ENCODE data around the gene DCST2. TPM values are rescaled to one million over a fixed set of nuclear protein-coding genes. Genes with fewer than 3 reads are reported as not detected.
A peak's percentile ranks its signal among the peaks of the same experiment; 100 is the strongest.

DCST2 gene
- total RNA-seq, 1 donor from 2014 or later: 2.8 TPM

DNA sequence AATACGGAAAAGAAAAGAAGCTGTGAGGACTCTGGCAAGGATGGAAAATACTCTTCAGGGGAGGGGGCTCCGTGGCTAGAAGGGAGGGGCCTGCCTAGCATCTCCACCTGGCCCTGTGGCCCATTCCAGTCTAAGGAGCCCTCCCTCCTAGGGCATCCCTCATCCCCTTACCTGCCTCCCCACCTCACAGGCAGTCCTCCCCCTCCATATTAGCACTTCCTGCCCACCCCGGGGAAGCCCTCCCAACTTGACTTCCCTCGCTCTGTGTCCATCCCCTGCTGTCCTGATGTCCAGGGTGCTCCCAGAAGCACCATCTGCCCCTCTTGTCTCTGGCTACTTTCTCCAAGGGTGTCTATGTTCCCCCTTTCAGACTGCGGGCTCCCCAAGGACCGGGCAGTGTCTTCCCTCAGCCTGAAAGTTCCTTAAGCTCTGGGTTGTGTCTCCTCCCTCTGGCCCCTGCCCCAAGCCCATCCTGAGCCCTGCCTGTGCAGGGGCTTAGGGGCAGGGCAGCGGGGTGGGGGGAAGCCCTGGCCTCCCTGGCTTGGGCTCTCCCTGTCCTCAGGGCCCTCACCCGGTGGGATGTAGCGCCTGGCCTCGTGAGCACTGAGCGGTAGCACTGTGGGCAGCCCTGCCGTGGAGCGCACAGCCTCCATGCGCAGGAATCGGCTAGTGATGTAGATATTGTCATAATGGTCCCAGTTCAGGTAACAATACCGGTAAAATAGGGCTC lies 3.9 kb downstream of the DCST2 start:
- Mint-ChIP-seq H3K9me3 (ENCODE audit: unreplicated experiment) (no peaks in the 10 kb centered on the region), H3K36me3 (ENCODE audit: low read depth, unreplicated experiment) (peaks cover 5% of the 10 kb centered on the region), H3K27me3 (ENCODE audit: unreplicated experiment) (peaks cover 13% of the 10 kb centered on the region), H3K4me3 (ENCODE audit: unreplicated experiment) (no peak overlapping the region), H3K4me1 (ENCODE audit: unreplicated experiment) (peaks cover 14% of the 10 kb centered on the region), H3K27ac (ENCODE audit: unreplicated experiment) (no peak overlapping the region)
- TF ChIP-seq, protein P1, sequence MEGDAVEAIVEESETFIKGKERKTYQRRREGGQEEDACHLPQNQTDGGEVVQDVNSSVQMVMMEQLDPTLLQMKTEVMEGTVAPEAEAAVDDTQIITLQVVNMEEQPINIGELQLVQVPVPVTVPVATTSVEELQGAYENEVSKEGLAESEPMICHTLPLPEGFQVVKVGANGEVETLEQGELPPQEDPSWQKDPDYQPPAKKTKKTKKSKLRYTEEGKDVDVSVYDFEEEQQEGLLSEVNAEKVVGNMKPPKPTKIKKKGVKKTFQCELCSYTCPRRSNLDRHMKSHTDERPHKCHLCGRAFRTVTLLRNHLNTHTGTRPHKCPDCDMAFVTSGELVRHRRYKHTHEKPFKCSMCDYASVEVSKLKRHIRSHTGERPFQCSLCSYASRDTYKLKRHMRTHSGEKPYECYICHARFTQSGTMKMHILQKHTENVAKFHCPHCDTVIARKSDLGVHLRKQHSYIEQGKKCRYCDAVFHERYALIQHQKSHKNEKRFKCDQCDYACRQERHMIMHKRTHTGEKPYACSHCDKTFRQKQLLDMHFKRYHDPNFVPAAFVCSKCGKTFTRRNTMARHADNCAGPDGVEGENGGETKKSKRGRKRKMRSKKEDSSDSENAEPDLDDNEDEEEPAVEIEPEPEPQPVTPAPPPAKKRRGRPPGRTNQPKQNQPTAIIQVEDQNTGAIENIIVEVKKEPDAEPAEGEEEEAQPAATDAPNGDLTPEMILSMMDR (IDR thresholded peaks at IDR 0.05; ENCODE audit: unreplicated experiment): no peak
- DNase-seq (ENCODE audit: low spot score): no peak

DNA sequence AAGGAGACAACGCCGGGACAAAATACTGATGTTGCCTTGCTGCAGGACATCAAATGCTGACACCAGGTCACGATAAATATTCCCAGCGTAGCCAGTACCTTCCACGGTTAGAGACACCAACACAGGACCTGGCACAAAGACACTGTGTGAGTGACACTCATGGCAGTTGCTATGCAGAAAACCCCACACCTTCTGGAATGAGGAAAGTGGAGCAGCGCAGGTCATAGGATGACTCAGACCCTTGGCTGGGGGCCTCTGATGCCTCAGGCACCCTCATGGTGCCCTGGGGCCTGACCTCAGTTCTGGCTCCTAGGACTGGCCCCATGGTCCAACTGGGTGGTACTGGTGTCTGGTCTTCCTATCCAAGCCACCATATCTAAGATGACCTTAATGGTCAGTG lies 7.0 kb downstream of the DCST2 start:
- Mint-ChIP-seq H3K27me3 (ENCODE audit: unreplicated experiment) (peaks cover 7% of the 10 kb centered on the region), H3K27ac (ENCODE audit: unreplicated experiment) (no peak overlapping the region)

GRCh38 chr1:155026154-155026553 lies 7.4 kb downstream of the DCST2 start:
- H3K4me1 Mint-ChIP-seq (ENCODE audit: unreplicated experiment): peaks cover 23% of the 10 kb centered on the region
- no peak for DNase-seq (ENCODE audit: low spot score)

More for the DNA sequence above, 7.0 kb downstream of the DCST2 start:
- no peak for DNase-seq (ENCODE audit: low spot score)
- Mint-ChIP-seq H3K4me3 (ENCODE audit: unreplicated experiment) (no peak overlapping the region), H3K36me3 (ENCODE audit: low read depth, unreplicated experiment) (peaks cover 4% of the 10 kb centered on the region), H3K4me1 (ENCODE audit: unreplicated experiment) (peaks cover 23% of the 10 kb centered on the region), H3K9me3 (ENCODE audit: unreplicated experiment) (no peaks in the 10 kb centered on the region)
- TF ChIP-seq, protein P1 (IDR thresholded peaks at IDR 0.05; ENCODE audit: unreplicated experiment): no peak

DNA sequence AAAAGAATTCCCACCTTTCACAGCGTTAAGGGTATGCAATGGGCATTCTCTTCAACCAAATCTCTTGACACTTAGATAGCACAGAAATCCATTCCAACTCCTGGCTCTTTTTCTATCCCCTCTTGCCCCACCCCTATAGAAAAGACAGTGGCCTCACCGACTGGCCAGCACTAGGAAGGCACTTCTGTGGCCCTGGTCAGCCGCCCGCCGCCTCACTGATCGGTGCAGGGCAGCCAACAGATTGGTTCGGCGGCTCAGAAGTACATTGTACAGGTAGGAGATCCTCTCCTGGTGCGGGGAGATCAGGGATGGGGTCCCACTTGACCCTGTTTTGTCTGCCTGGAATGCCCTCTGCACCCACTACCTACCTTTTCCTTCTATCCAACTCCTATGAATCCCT lies 9.3 kb downstream of the DCST2 start:
- Mint-ChIP-seq H3K4me1 (ENCODE audit: unreplicated experiment) (peaks cover 28% of the 10 kb centered on the region), H3K4me3 (ENCODE audit: unreplicated experiment) (no peak overlapping the region)

More at GRCh38 chr1:155026154-155026553, 7.4 kb downstream of the DCST2 start:
- no peak overlapping the region for H3K27ac Mint-ChIP-seq (ENCODE audit: unreplicated experiment)
- no peaks in the 10 kb centered on the region for H3K9me3 Mint-ChIP-seq (ENCODE audit: unreplicated experiment)
- H3K36me3 Mint-ChIP-seq (ENCODE audit: low read depth, unreplicated experiment): peaks cover 4% of the 10 kb centered on the region
- peaks cover 7% of the 10 kb centered on the region for H3K27me3 Mint-ChIP-seq (ENCODE audit: unreplicated experiment)
- TF ChIP-seq, protein P1 (IDR thresholded peaks at IDR 0.05; ENCODE audit: unreplicated experiment): no peak
- no peak overlapping the region for H3K4me3 Mint-ChIP-seq (ENCODE audit: unreplicated experiment)

GRCh38 chr1:155023627-155024026 lies 10.0 kb downstream of the DCST2 start:
- Mint-ChIP-seq H3K27me3 (ENCODE audit: unreplicated experiment) (peaks cover 12% of the 10 kb centered on the region), H3K9me3 (ENCODE audit: unreplicated experiment) (no peaks in the 10 kb centered on the region), H3K27ac (ENCODE audit: unreplicated experiment) (no peak overlapping the region), H3K36me3 (ENCODE audit: low read depth, unreplicated experiment) (peaks cover 9% of the 10 kb centered on the region), H3K4me3 (ENCODE audit: unreplicated experiment) (no peak overlapping the region), H3K4me1 (ENCODE audit: unreplicated experiment) (peaks cover 25% of the 10 kb centered on the region)
- no peak for DNase-seq (ENCODE audit: low spot score)
- TF ChIP-seq, protein P1 (IDR thresholded peaks at IDR 0.05; ENCODE audit: unreplicated experiment): no peak

More for the DNA sequence above, 9.3 kb downstream of the DCST2 start:
- peaks cover 12% of the 10 kb centered on the region for H3K27me3 Mint-ChIP-seq (ENCODE audit: unreplicated experiment)
- no peaks in the 10 kb centered on the region for H3K9me3 Mint-ChIP-seq (ENCODE audit: unreplicated experiment)
- peak overlapping the region; percentile 52 for H3K27ac Mint-ChIP-seq (ENCODE audit: unreplicated experiment)
- DNase-seq (ENCODE audit: low spot score): no peak
- TF ChIP-seq, protein P1 (IDR thresholded peaks at IDR 0.05; ENCODE audit: unreplicated experiment): no peak
- peaks cover 12% of the 10 kb centered on the region for H3K36me3 Mint-ChIP-seq (ENCODE audit: low read depth, unreplicated experiment)

All from endothelial cell (in vitro differentiated cells).